Activated B cell treated with CpG ODN at 0.5 μM for 24 hours (primary cell): Measurements from ENCODE around the gene APBB1IP. TPM values are rescaled to one million over a fixed set of nuclear protein-coding genes. Genes with fewer than 3 reads are reported as not detected.
A peak's percentile ranks its signal among the peaks of the same experiment; 100 is the strongest.
"Not testable (repeated sequence)": the region's sequence is repeated elsewhere in the genome, so short reads cannot be mapped to it uniquely, and the experiment has no call there.

Experiments used
- ATAC-seq: fragments of 200-7000 bp; cut with Tn5 transposase; one replicate; pipeline ENCODE4 v1.10.0; 2021; ENCODE audit warnings: low read depth, mild to moderate bottlenecking, moderate library complexity
- CTCF ChIA-PET: fragments of 350-600 bp; sonication (Branson Sonifier 250); formaldehyde crosslinking; loops from one replicate; lab custom pipeline; 2021; ENCODE audit warnings: antibody characterized with exemption; lab: Charles Lee
- POLR2A ChIA-PET: fragments of 350-600 bp; sonication (Branson Sonifier 250); formaldehyde crosslinking; loops from one replicate; lab custom pipeline; 2021; ENCODE audit warnings: antibody characterized with exemption; lab: Charles Lee
- DNase-seq: peaks from one replicate; pipeline ENCODE4 v3.0.0; 2022
- H3K27ac Mint-ChIP-seq: one replicate; pipeline ENCODE4 v1.8.0; 2020; ENCODE audit warnings: mixed read lengths
- H3K27me3 Mint-ChIP-seq: one replicate; pipeline ENCODE4 v1.8.0; 2021; ENCODE audit warnings: mixed read lengths
- H3K36me3 Mint-ChIP-seq: one replicate; pipeline ENCODE4 v1.8.0; 2021; ENCODE audit warnings: low read depth, mixed read lengths
- H3K4me1 Mint-ChIP-seq: one replicate; pipeline ENCODE4 v1.8.0; 2021; ENCODE audit warnings: mixed read lengths
- H3K4me3 Mint-ChIP-seq: one replicate; pipeline ENCODE4 v1.8.0; 2020; ENCODE audit warnings: mild to moderate bottlenecking, mixed read lengths
- H3K9me3 Mint-ChIP-seq: one replicate; pipeline ENCODE4 v1.8.0; 2020; ENCODE audit warnings: mixed read lengths
- CTCF ChIP-seq: fragments of 200-600 bp; IDR thresholded peaks from one replicate; pipeline ENCODE4 v1.8.0; 2022; ENCODE audit warnings: antibody characterized with exemption, mild to moderate bottlenecking
- intact Hi-C: fragments of 100-400 bp; cut with micrococcal nuclease; formaldehyde crosslinking; loops from one replicate; pipeline ENCODE4 v1.15.1; 2024
- total RNA-seq: library from RNA; stranded (reverse); gene quantifications from 2 replicates; pipeline ENCODE4 v1.2.3, GENCODE V29; 2022

The APBB1IP gene
- total RNA-seq, 1 donor from 2014 or later = 85.5 TPM

DNA sequence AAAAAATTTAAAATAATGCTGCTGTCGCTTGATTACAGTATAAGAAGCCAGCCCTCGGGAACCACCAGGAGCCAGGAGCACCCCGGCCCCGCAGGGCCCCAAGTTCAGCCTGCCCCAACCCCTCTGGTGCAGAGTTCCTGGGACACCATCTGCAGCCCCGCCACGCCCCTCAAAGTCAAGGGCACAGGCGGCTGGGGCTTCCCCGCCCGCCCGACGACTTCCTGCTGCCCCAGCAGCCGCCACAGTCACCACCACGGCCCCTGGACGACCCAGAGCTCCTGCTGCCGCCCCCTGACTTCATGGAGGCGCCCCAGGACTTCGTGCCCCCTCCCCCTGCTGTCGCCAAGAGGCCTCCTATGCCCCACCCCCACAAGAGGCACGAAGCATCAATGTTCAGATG lies 155.8 kb downstream of the APBB1IP start:
- ChIA-PET POLR2A (interaction anchor here (0.6 kb wide), 1 partner anchor 114 kb away, joined by 6 read pairs; no protein-coding TSS in a partner anchor), CTCF (no interaction called here)
- H3K4me1 Mint-ChIP-seq = no peaks in the 10 kb centered on the region
- DNase-seq (no peak), ATAC-seq (peak; percentile 76)
- peaks cover 41% of the 10 kb centered on the region for H3K36me3 Mint-ChIP-seq
- no peak overlapping the region for H3K4me3 Mint-ChIP-seq
- H3K27me3 Mint-ChIP-seq = no peaks in the 10 kb centered on the region
- TF ChIP-seq CTCF = no peak
- H3K9me3 Mint-ChIP-seq = no peaks in the 10 kb centered on the region
- no peak overlapping the region for H3K27ac Mint-ChIP-seq
- intact Hi-C loops = no loop called here

DNA sequence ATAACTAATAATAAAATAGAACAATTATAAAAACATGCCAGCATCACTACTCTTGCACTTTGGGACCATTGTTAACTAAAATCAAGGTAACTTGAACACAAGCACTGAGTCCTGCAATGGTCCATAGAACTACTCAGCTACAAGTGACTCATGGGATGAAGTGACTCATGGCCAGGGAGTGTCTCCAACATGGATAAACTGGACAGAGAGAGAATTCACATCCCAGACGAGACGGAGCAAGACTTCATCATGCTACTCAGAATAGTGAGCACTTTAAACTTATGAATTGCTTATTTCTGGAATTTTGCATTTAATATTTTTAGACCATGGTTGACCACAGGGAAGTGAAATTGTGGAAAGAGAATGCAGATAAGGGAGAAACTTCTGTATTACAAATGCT lies 165.1 kb downstream of the APBB1IP start:
- H3K27me3 Mint-ChIP-seq, ATAC-seq, H3K4me3 Mint-ChIP-seq, DNase-seq, H3K9me3 Mint-ChIP-seq, CTCF ChIA-PET, intact Hi-C loops, H3K36me3 Mint-ChIP-seq, H3K4me1 Mint-ChIP-seq, H3K27ac Mint-ChIP-seq: not testable (repeated sequence)
- POLR2A ChIA-PET = interaction anchor here (1.6 kb wide), 1 partner anchor 94 kb away, joined by 3 read pairs; the partner anchor contains the start of gene PDSS1

DNA sequence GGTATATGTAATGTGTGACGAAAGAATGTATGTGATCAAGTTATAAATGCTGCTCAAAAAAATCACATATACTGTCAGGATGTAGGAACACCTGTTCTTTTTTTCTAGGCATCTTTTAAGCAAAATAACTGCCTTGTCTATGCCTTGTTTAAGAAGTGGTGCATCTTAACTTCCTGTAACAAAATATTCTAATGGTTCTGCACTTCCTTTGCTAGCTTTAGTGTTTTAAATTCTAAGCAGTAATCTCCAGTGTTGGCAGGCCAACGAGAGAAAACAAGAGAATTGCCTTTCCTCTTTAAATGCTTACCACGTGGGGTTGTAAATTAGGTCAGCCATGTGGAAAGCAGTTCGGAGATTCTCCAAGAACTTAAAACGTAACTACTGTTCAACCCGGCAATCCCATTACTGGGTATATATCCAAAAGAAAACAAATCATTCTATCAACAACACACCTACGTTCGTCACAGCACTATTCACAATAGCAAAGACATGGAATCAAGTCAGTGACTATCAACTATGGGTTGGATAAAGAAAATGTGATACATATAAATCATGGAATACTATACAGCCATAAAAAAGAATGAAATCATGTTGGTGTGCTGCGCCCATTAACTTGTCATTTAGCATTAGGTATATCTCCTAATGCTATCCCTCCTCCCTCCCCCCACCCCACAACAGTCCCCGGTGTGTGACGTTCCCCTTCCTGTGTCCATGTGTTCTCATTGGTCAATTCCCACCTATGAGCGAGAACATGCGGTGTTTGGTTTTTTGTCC lies 166.4 kb downstream of the APBB1IP start:
- intact Hi-C loops, DNase-seq: not testable (repeated sequence)

DNA sequence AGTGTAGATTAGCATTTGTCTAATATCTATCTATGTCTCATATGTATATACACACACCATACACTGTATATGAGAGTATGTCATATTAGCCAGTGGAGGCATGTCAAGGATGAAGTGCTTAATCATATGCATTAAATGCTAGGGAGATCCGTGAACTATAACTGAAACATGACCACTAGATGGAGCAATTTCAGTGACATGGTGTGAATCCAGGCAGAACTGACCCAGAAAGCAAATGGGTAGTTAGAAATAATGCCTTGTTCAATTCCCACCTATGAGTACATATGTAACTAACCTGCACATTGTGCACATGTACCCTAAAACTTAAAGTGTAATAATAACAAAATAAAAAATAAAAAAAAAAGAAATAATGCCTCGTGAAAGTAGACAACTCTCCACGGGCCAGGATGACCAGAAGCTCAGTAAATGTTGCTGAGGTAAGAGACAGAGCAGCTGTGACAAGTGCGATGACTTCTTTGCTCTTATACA lies 168.3 kb downstream of the APBB1IP start:
- intact Hi-C loops = loop anchor here (1.0 kb wide), 1 partner anchor 276 kb away; no protein-coding TSS in a partner anchor
- H3K27ac Mint-ChIP-seq, H3K36me3 Mint-ChIP-seq, H3K9me3 Mint-ChIP-seq, H3K4me1 Mint-ChIP-seq, ATAC-seq, POLR2A ChIA-PET, DNase-seq, H3K4me3 Mint-ChIP-seq, H3K27me3 Mint-ChIP-seq: not testable (repeated sequence)
- CTCF ChIA-PET = interaction anchor here (0.6 to 1.0 kb wide), 6 partner anchors 9 to 448 kb away, joined by 3 to 4 read pairs (median 4); no protein-coding TSS in a partner anchor

More for the DNA sequence above, 166.4 kb downstream of the APBB1IP start:
- H3K4me1 Mint-ChIP-seq, ATAC-seq, H3K4me3 Mint-ChIP-seq, H3K9me3 Mint-ChIP-seq, POLR2A ChIA-PET, H3K36me3 Mint-ChIP-seq, H3K27ac Mint-ChIP-seq, H3K27me3 Mint-ChIP-seq, CTCF ChIA-PET: not testable (repeated sequence)

GRCh38 chr10:26612151-26612915 lies 174.2 kb downstream of the APBB1IP start:
- intact Hi-C loops = no loop called here
- no peak for TF ChIP-seq CTCF
- ChIA-PET CTCF (interaction anchor here (1.4 kb wide), 1 partner anchor 269 kb away, joined by 4 read pairs; no protein-coding TSS in a partner anchor), POLR2A (no interaction called here)
- DNase-seq (no peak), ATAC-seq (no peak)
- H3K9me3 Mint-ChIP-seq = no peaks in the 10 kb centered on the region
- H3K4me1 Mint-ChIP-seq = no peaks in the 10 kb centered on the region
- H3K27ac Mint-ChIP-seq = no peak overlapping the region
- H3K36me3 Mint-ChIP-seq = no peaks in the 10 kb centered on the region
- no peak overlapping the region for H3K4me3 Mint-ChIP-seq
- H3K27me3 Mint-ChIP-seq = peaks cover 3% of the 10 kb centered on the region

Other genes starting within 250 kb of the APBB1IP start
- not detected in 2 replicates for gene GAD2, start 221.6 kb upstream of the APBB1IP start, total RNA-seq